OCI-LY7 (cell line): ENCODE measurements around the gene KSR1.
"Not testable (repeated sequence)": the region's sequence is repeated elsewhere in the genome, so short reads cannot be mapped to it uniquely, and the experiment has no call there.

Source experiments
- CTCF ChIP-seq: fragments of 200-600 bp; sonication (generic); conservative IDR thresholded peaks from 2 replicates; pipeline ENCODE4 v1.5.1; 2014; ENCODE audit warnings: mild to moderate bottlenecking, antibody characterized with exemption, low read length, moderate library complexity, mixed read lengths
- EZH2phosphoT487 ChIP-seq: fragments of 200-600 bp; sonication (generic); IDR thresholded peaks from 2 replicates; pipeline ENCODE4 v1.6.1; 2018; ENCODE audit warnings: low read depth, borderline replicate concordance, mild to moderate bottlenecking, mixed run types, antibody characterized with exemption, low read length, moderate library complexity, mixed read lengths

- TF ChIP-seq EZH2phosphoT487, CTCF: not testable (repeated sequence)
Measured at GRCh38 chr17:27465875-27466274, 9.6 kb downstream of the KSR1 start.
